ENCODE data around the gene MED31. TPM values are rescaled to one million over a fixed set of nuclear protein-coding genes. Genes with fewer than 3 reads are reported as not detected.

The MED31 gene
- total and polyA plus RNA-seq, 10 donors = 6.0 to 28.9 (median 16.8) TPM

DNA sequence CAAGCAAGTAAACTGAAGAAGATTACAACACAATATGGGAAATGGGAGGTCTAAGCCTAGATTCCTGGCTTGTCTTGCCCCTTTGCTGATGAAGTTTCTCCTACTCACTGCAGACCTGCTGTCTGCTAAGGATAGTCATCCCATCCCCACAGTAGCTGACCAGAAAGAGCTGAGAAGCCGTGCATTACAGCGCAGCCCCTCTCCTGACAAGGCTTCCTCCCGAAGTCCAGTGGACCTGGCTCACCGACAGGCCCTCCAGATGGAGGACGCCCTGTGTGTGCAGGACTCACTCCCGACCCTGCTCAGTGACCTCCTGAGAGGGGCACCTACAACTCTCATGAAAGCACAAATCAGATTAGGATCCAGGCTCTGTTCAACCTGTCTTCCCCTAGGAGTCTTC is 46.3 kb downstream of the MED31 start:
- TF ChIP-seq CTCF (IDR thresholded peaks at IDR 0.05 in 8 of 11, conservative IDR thresholded peaks at IDR 0.05 in 3 of 11) (no peak), POLR2AphosphoS5 (IDR thresholded peaks at IDR 0.05) (no peak), POLR2A (IDR thresholded peaks at IDR 0.05) (no peak)
- H3K36me3 ChIP-seq = peaks cover 0 to 91% (median 49%) of the 10 kb centered on the region in 6 donors
- H3K9me3 ChIP-seq = no peaks in the 10 kb centered on the region
- H3K4me1 ChIP-seq = peaks cover 2 to 31% (median 15%) of the 10 kb centered on the region in 6 donors
- H3K27ac ChIP-seq = no peak overlapping the region
- intact Hi-C loops (cut with DNase I; ENCODE audit: low total_unique reads) = no loop called here
- DNase-seq = no peak
- 93 to 97% (median 94%) methylated on average over 6 of the region's 6 CpGs for WGBS, 5 donors
- H3K27me3 ChIP-seq (replicated peaks in 1 of 7) = no peaks in the 10 kb centered on the region
- H3K4me3 ChIP-seq = no peak overlapping the region

GRCh38 chr17:6603744-6604325 is 47.6 kb downstream of the MED31 start:
- peaks cover 0 to 89% (median 39%) of the 10 kb centered on the region in 6 donors for H3K36me3 ChIP-seq
- no peak for DNase-seq

GRCh38 chr17:6602141-6602540 is 49.3 kb downstream of the MED31 start:
- WGBS, 5 donors = 79 to 86% (median 85%) methylated on average over 2 of the region's 2 CpGs
- Histone ChIP-seq H3K4me3 (no peak overlapping the region), H3K9me3 (no peaks in the 10 kb centered on the region), H3K36me3 (peaks cover 0 to 86% (median 28%) of the 10 kb centered on the region in 6 donors), H3K27me3 (replicated peaks in 1 of 7) (no peaks in the 10 kb centered on the region), H3K4me1 (peaks cover 24 to 61% (median 43%) of the 10 kb centered on the region in 6 donors), H3K27ac (peak overlapping the region in 4 of 8 donors; percentile 5 to 46 (median 23))
- no peak for TF ChIP-seq POLR2A (IDR thresholded peaks at IDR 0.05)
- TF ChIP-seq CTCF (IDR thresholded peaks at IDR 0.05 in 8 of 11, conservative IDR thresholded peaks at IDR 0.05 in 3 of 11) = no peak
- intact Hi-C loops (cut with DNase I; ENCODE audit: low total_unique reads) = no loop called here
- no peak for DNase-seq

More at GRCh38 chr17:6603744-6604325, 47.6 kb downstream of the MED31 start:
- Histone ChIP-seq H3K27ac (peak overlapping the region in 4 of 8 donors; percentile 5 to 46 (median 22)), H3K27me3 (replicated peaks in 1 of 7) (no peaks in the 10 kb centered on the region), H3K4me3 (no peak overlapping the region), H3K9me3 (no peaks in the 10 kb centered on the region), H3K4me1 (peaks cover 15 to 45% (median 28%) of the 10 kb centered on the region in 6 donors)
- no peak for TF ChIP-seq POLR2AphosphoS5 (IDR thresholded peaks at IDR 0.05)
- TF ChIP-seq CTCF (IDR thresholded peaks at IDR 0.05 in 8 of 11, conservative IDR thresholded peaks at IDR 0.05 in 3 of 11) = no peak
- no peak for TF ChIP-seq POLR2A (IDR thresholded peaks at IDR 0.05)
- WGBS, 5 donors = 66 to 86% (median 78%) methylated on average over 3 of the region's 3 CpGs
- intact Hi-C loops (cut with DNase I; ENCODE audit: low total_unique reads) = no loop called here

DNA sequence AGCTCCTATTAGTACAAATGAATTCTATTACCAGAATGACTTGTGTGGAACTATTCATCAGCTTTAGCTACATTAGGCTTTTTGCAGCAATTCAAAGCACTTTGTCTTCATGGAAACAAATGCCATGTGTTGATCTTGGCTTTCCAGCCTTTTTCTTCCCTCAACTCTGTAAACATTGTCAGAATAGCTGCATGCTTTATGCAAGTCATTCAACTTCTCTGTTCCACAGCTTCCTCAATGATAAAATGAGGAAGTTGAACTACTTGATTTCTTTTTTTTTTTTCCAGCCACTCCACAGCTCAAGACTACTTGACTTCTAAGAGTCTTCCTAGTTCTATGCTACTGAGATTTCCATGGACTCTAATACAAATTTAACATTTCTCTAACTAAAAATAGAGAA is 52.0 kb downstream of the MED31 start:
- peak overlapping the region in 1 of 8 donors; percentile 16 for H3K4me3 ChIP-seq
- no peak for DNase-seq
- H3K9me3 ChIP-seq = no peaks in the 10 kb centered on the region
- H3K4me1 ChIP-seq = peaks cover 24 to 85% (median 54%) of the 10 kb centered on the region in 6 donors
- H3K27me3 ChIP-seq (replicated peaks in 1 of 7) = no peaks in the 10 kb centered on the region
- intact Hi-C loops (cut with DNase I; ENCODE audit: low total_unique reads) = no loop called here
- no peak for TF ChIP-seq POLR2A (IDR thresholded peaks at IDR 0.05)
- TF ChIP-seq CTCF (IDR thresholded peaks at IDR 0.05 in 8 of 11, conservative IDR thresholded peaks at IDR 0.05 in 3 of 11) = no peak
- TF ChIP-seq POLR2AphosphoS5 (IDR thresholded peaks at IDR 0.05) = no peak
- H3K36me3 ChIP-seq = peaks cover 0 to 86% (median 24%) of the 10 kb centered on the region in 6 donors
- H3K27ac ChIP-seq = peak overlapping the region; percentile 33 to 82 (median 66)
